Measurements from ENCODE around the gene RPH3AL.
A peak's percentile ranks its signal among the peaks of the same experiment; 100 is the strongest.

Gene RPH3AL

DNA sequence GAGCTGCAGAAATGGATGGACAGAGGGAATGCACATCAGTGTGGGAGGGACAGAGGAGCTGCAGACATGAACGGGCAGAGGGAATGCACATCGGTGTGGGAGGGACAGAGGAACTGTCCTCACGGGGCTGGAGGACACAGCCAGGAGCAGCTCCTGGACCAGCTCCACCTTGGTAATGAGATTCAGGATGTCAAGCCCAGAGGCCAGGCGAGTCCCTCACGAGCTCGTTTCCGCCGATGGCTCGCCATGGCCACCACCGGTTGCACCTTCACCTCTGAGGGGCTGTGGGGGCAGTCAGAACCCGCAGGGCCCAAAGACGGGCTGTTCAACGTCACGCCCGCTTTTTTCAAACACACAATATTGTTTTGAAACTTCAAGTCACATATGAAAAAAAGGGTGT, 56.2 kb downstream of the RPH3AL start:
- Mint-ChIP-seq H3K27me3 (ENCODE audit: low read depth) (peaks cover 10% of the 10 kb centered on the region), H3K4me1 (peaks cover 36% of the 10 kb centered on the region)

GRCh38 chr17:292531-293382, 59.9 kb downstream of the RPH3AL start:
- TF ChIP-seq CTCF (IDR thresholded peaks at IDR 0.05; ENCODE audit: unreplicated experiment in 3 of 3): no peak
- no peaks in the 10 kb centered on the region for H3K9me3 Mint-ChIP-seq
- peaks cover 20% of the 10 kb centered on the region for H3K4me1 Mint-ChIP-seq
- H3K36me3 Mint-ChIP-seq (ENCODE audit: low read depth): peaks cover 8% of the 10 kb centered on the region
- peak overlapping the region in 1 of 3 experiments; percentile 40 for H3K4me3 Mint-ChIP-seq
- peaks cover 14% of the 10 kb centered on the region for H3K27me3 Mint-ChIP-seq (ENCODE audit: low read depth)
- H3K27ac Mint-ChIP-seq: peak overlapping the region; percentile 39 to 67 (median 64)

More for the DNA sequence above, 56.2 kb downstream of the RPH3AL start:
- no peak for TF ChIP-seq CTCF (IDR thresholded peaks at IDR 0.05; ENCODE audit: unreplicated experiment in 3 of 3)
- H3K4me3 Mint-ChIP-seq: no peak overlapping the region
- peaks cover 8% of the 10 kb centered on the region for H3K36me3 Mint-ChIP-seq (ENCODE audit: low read depth)
- peak overlapping the region in 1 of 3 experiments; percentile 29 for H3K27ac Mint-ChIP-seq
- no peaks in the 10 kb centered on the region for H3K9me3 Mint-ChIP-seq

GRCh38 chr17:292016-292415, 60.6 kb downstream of the RPH3AL start:
- peak overlapping the region in 1 of 3 experiments; percentile 2 for H3K27ac Mint-ChIP-seq
- no peak overlapping the region for H3K4me3 Mint-ChIP-seq
- peaks cover 16% of the 10 kb centered on the region for H3K4me1 Mint-ChIP-seq
- peaks cover 14% of the 10 kb centered on the region for H3K27me3 Mint-ChIP-seq (ENCODE audit: low read depth)
- peaks cover 8% of the 10 kb centered on the region for H3K36me3 Mint-ChIP-seq (ENCODE audit: low read depth)
- no peaks in the 10 kb centered on the region for H3K9me3 Mint-ChIP-seq
- TF ChIP-seq CTCF (IDR thresholded peaks at IDR 0.05; ENCODE audit: unreplicated experiment in 3 of 3): no peak

DNA sequence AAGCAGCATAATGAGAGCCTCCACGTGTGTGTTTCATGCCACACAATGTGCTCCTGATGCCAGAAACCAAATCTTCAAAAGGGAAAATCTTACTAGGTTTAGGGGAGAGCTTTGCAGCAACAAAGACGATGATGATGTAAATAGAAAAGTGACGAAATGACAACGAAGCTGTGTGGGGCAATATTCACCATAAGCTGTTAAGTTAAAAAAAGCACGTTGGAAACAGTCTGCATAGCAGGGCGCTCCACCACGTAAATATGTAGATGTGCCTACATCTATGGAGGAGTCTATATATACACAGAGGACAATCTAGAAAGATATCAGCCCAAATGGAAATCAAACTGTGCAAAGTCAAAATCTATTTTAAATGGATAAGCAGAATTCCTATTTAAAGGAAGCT, 61.0 kb downstream of the RPH3AL start:
- peaks cover 8% of the 10 kb centered on the region for H3K36me3 Mint-ChIP-seq (ENCODE audit: low read depth)
- no peak overlapping the region for H3K4me3 Mint-ChIP-seq
- peak overlapping the region in 2 of 3 experiments; percentile 2 to 43 for H3K27ac Mint-ChIP-seq
- H3K4me1 Mint-ChIP-seq: peaks cover 16% of the 10 kb centered on the region
- no peaks in the 10 kb centered on the region for H3K9me3 Mint-ChIP-seq
- H3K27me3 Mint-ChIP-seq (ENCODE audit: low read depth): peaks cover 14% of the 10 kb centered on the region
- no peak for TF ChIP-seq CTCF (IDR thresholded peaks at IDR 0.05; ENCODE audit: unreplicated experiment in 3 of 3)

- H3K4me3 Mint-ChIP-seq: no peak overlapping the region
Observed at GRCh38 chr17:290626-291025, 62.0 kb downstream of the RPH3AL start.

More at GRCh38 chr17:290626-291025, 62.0 kb downstream of the RPH3AL start:
- no peak for TF ChIP-seq CTCF (IDR thresholded peaks at IDR 0.05; ENCODE audit: unreplicated experiment in 3 of 3)
- H3K27ac Mint-ChIP-seq: no peak overlapping the region
- no peaks in the 10 kb centered on the region for H3K9me3 Mint-ChIP-seq
- H3K36me3 Mint-ChIP-seq (ENCODE audit: low read depth): peaks cover 8% of the 10 kb centered on the region
- peaks cover 17% of the 10 kb centered on the region for H3K27me3 Mint-ChIP-seq (ENCODE audit: low read depth)
- H3K4me1 Mint-ChIP-seq: peaks cover 16% of the 10 kb centered on the region
